ENCODE results near the gene ZNF304. TPM values are rescaled to one million over a fixed set of nuclear protein-coding genes. Genes with fewer than 3 reads are reported as not detected.

ZNF304 gene
- polyA plus RNA-seq, 1 donor (not counting 4 experiments of a cell fraction or from before 2014, with no cell fraction given): 7.7 TPM

DNA sequence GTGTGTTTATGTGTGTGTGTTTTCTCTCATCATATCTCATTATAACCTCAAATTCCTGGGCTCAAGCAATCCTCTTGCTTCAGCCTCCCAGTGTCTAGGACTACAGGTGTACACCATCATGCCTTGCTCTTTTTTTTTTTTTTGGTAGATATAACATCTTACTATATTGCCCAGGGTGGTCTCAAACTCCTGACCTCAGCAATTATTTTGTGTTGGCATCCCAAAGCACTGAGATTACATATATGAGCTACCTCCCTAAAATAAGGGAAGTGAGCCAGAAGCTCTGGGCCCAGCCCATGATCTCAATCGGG lies 31.2 kb upstream of the ZNF304 start:
- H3K79me2 ChIP-seq (ENCODE audit: control insufficient read depth, insufficient read depth, low read length): peaks cover 33% of the 10 kb centered on the region
- no peak for FAIRE-seq
- H3K4me1 ChIP-seq (ENCODE audit: control insufficient read depth, extremely low read depth, insufficient read depth, low read length): peaks cover 13% of the 10 kb centered on the region
- H4K20me1 ChIP-seq (ENCODE audit: control insufficient read depth, extremely low read depth, insufficient read depth, low read length): no peaks in the 10 kb centered on the region
- dilution Hi-C loops (cut with MboI; ENCODE audit: extremely low pct_ligation_motif_present, low sequenced_read_pairs): no loop called here
- H3K4me3 ChIP-seq (ENCODE audit: control insufficient read depth in 2 of 3, extremely low read depth in 1 of 3, insufficient read depth in 2 of 3, low read depth in 1 of 3, low read length in 3 of 3): peak overlapping the region; percentile 80 to 92 (median 88)
- peak overlapping the region; percentile 95 for H3K4me2 ChIP-seq (ENCODE audit: control insufficient read depth, extremely low read depth, insufficient read depth, low read depth, low read length)
- peak overlapping the region; percentile 89 for H3K9ac ChIP-seq (ENCODE audit: control insufficient read depth, extremely low read depth, insufficient read depth, low read length)
- H3K27ac ChIP-seq (ENCODE audit: control insufficient read depth, insufficient read depth, low read length): peak overlapping the region; percentile 77
- H3K9me1 ChIP-seq (ENCODE audit: control insufficient read depth, extremely low read depth, insufficient read depth, low read length): peaks cover 2% of the 10 kb centered on the region
- H3K36me3 ChIP-seq (ENCODE audit: control insufficient read depth in 2 of 2, extremely low read depth in 1 of 2, insufficient read depth in 2 of 2, low read length in 2 of 2): peaks cover 8 to 9% of the 10 kb centered on the region in 2 experiments
- TF ChIP-seq, protein P1, sequence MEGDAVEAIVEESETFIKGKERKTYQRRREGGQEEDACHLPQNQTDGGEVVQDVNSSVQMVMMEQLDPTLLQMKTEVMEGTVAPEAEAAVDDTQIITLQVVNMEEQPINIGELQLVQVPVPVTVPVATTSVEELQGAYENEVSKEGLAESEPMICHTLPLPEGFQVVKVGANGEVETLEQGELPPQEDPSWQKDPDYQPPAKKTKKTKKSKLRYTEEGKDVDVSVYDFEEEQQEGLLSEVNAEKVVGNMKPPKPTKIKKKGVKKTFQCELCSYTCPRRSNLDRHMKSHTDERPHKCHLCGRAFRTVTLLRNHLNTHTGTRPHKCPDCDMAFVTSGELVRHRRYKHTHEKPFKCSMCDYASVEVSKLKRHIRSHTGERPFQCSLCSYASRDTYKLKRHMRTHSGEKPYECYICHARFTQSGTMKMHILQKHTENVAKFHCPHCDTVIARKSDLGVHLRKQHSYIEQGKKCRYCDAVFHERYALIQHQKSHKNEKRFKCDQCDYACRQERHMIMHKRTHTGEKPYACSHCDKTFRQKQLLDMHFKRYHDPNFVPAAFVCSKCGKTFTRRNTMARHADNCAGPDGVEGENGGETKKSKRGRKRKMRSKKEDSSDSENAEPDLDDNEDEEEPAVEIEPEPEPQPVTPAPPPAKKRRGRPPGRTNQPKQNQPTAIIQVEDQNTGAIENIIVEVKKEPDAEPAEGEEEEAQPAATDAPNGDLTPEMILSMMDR (optimal IDR thresholded peaks at IDR 0.05 in 1 of 3, IDR thresholded peaks at IDR 0.05 in 1 of 3, conservative IDR thresholded peaks at IDR 0.05 in 1 of 3; ENCODE audit: extremely low read depth in 1 of 3, insufficient read depth in 2 of 3, low read length in 3 of 3): no peak
- TF ChIP-seq EZH2 (IDR thresholded peaks at IDR 0.05; ENCODE audit: low read length): no peak
- H3K27me3 ChIP-seq (ENCODE audit: control insufficient read depth, extremely low read depth, insufficient read depth, low read length): no peaks in the 10 kb centered on the region
- H2AFZ ChIP-seq (ENCODE audit: control insufficient read depth, low read length): peak overlapping the region; percentile 95
- no peaks in the 10 kb centered on the region for H3K9me3 ChIP-seq (ENCODE audit: control insufficient read depth, low read depth, low read length)
- DNase-seq (ENCODE audit: low read depth, low spot score): no peak

DNA sequence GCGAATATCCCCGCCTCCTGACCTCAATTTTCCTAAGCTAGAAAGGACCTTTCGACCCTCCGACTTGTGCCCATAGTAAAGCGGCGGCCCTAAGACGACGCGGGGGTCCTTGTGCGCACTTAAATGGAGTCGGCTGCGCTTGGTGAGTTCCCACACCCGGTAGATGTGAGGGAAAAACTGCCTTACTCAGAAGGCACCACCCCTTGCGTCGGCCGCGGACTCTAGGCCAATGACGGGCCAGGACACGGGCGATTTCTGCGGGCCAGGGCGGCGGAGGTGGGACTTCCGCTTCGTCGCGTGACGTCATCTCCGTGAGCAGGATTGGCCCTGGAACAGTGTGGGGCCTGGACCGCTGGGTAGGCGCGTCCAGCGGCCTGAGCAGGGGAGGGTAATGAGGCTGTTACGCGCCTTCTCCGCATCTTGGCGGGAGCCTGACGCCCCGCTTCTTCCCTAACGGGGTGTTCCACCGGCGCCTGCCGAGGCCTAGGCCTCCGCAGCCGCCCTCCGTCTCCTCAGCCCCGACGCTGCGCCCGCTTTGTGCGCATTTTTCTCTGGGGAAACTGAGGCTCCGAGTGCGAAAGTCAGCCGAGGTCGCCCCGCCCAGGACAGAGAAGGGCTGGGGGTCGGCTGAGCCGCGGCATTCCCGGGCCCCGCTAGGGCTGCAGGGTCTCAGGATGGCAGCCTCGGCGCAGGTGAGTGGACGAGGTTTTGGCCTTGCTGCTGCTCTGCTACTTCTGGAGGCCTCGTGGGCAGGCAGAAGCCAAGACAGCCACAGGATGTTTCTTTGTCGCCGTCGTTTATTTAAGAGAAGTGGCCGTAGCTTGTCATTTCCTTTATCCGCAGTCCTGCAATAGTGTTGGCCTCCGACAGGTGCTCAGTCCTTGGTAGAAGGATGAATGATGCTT lies 30.6 kb upstream of the ZNF304 start, which contains the start of gene ZNF543:
TSS of gene ZNF543 (plus strand) at position 293 of the 905 bp plus-strand sequence. CDS start at position 675, 382 bp downstream.
- Histone ChIP-seq H3K4me2 (ENCODE audit: control insufficient read depth, extremely low read depth, insufficient read depth, low read depth, low read length) (peak within 1 kb of the TSS; percentile 95), H3K27ac (ENCODE audit: control insufficient read depth, insufficient read depth, low read length) (peak within 1 kb of the TSS; percentile 77), H3K9me3 (ENCODE audit: control insufficient read depth, low read depth, low read length) (no peaks in the 10 kb centered on the region), H3K9ac (ENCODE audit: control insufficient read depth, extremely low read depth, insufficient read depth, low read length) (peak within 1 kb of the TSS; percentile 89), H3K4me3 (ENCODE audit: control insufficient read depth in 2 of 3, extremely low read depth in 1 of 3, insufficient read depth in 2 of 3, low read depth in 1 of 3, low read length in 3 of 3) (peak within 1 kb of the TSS; percentile 80 to 92 (median 88)), H3K4me1 (ENCODE audit: control insufficient read depth, extremely low read depth, insufficient read depth, low read length) (peaks cover 13% of the 10 kb centered on the region), H3K9me1 (ENCODE audit: control insufficient read depth, extremely low read depth, insufficient read depth, low read length) (peaks cover 2% of the 10 kb centered on the region), H3K27me3 (ENCODE audit: control insufficient read depth, extremely low read depth, insufficient read depth, low read length) (no peaks in the 10 kb centered on the region), H3K36me3 (ENCODE audit: control insufficient read depth in 2 of 2, extremely low read depth in 1 of 2, insufficient read depth in 2 of 2, low read length in 2 of 2) (peaks cover 8 to 12% of the 10 kb centered on the region in 2 experiments), H3K79me2 (ENCODE audit: control insufficient read depth, insufficient read depth, low read length) (peaks cover 35% of the 10 kb centered on the region), H4K20me1 (ENCODE audit: control insufficient read depth, extremely low read depth, insufficient read depth, low read length) (no peaks in the 10 kb centered on the region), H2AFZ (ENCODE audit: control insufficient read depth, low read length) (peak within 1 kb of the TSS; percentile 95)
- peak; percentile 89 for FAIRE-seq
- no peak for DNase-seq (ENCODE audit: low read depth, low spot score)
- dilution Hi-C loops (cut with MboI; ENCODE audit: extremely low pct_ligation_motif_present, low sequenced_read_pairs): no loop called here
- TF ChIP-seq EZH2 (IDR thresholded peaks at IDR 0.05; ENCODE audit: low read length): no peak
- TF ChIP-seq, protein P1 (optimal IDR thresholded peaks at IDR 0.05 in 1 of 3, IDR thresholded peaks at IDR 0.05 in 1 of 3, conservative IDR thresholded peaks at IDR 0.05 in 1 of 3; ENCODE audit: extremely low read depth in 1 of 3, insufficient read depth in 2 of 3, low read length in 3 of 3): peak in 2 of 3 experiments; percentile 9 to 12

Data from keratinocyte (primary cell).